ENCODE results near the gene SPINT3.

DNA sequence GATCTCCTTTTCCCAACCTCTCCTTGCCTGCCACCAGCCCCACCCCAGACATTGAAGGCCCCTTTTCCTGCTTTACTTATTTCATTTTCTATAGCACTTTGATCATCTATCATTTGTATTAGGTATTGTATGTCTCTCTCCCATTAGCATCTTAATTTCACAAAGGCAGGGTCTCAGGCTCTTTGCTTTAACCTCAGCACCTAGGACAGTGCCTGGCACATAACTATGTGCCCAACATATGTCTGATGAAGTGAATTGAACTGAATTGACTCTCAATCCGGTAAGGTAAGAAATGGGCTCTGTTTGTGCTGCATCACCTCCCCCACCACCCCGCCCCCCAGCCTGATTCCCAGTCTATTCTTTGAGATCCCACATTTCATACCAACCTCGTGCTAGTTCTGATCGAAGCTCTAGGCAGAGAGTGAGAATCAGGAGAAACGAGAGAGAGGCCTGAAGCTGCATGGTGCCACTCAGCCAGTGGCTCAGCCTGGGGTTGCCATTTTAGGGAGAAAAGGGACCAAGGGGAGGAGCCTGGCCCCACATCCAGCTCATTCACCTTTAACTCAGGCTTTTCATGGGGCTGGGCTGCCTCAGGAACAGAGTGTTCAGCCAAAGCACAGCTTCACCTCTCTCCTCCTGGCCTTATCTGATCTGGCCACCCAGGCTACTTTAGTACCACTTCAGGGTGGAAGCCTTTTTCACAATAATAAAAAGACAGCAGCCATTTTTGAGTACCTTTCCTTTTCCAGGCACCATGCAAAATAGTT is at the start of gene SPINT3:
- TF ChIP-seq, protein P1, sequence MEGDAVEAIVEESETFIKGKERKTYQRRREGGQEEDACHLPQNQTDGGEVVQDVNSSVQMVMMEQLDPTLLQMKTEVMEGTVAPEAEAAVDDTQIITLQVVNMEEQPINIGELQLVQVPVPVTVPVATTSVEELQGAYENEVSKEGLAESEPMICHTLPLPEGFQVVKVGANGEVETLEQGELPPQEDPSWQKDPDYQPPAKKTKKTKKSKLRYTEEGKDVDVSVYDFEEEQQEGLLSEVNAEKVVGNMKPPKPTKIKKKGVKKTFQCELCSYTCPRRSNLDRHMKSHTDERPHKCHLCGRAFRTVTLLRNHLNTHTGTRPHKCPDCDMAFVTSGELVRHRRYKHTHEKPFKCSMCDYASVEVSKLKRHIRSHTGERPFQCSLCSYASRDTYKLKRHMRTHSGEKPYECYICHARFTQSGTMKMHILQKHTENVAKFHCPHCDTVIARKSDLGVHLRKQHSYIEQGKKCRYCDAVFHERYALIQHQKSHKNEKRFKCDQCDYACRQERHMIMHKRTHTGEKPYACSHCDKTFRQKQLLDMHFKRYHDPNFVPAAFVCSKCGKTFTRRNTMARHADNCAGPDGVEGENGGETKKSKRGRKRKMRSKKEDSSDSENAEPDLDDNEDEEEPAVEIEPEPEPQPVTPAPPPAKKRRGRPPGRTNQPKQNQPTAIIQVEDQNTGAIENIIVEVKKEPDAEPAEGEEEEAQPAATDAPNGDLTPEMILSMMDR (IDR thresholded peaks at IDR 0.05): no peak
- no peak for TF ChIP-seq POLR2A (IDR thresholded peaks at IDR 0.05)

Measured in ovary (tissue), 3 donors.